ENCODE data around the gene APOBR.

GRCh38 chr16:28475221-28475620, 19.2 kb upstream of the APOBR start:
- TF ChIP-seq CTCF (IDR thresholded peaks at IDR 0.05) (no peak), EZH2 (IDR thresholded peaks at IDR 0.05) (no peak), EZH2phosphoT487 (IDR thresholded peaks at IDR 0.05) (no peak)

Data from neural progenitor cell (in vitro differentiated cells).